HG03457 (cell line): Measurements from ENCODE around the gene SKA2.
A peak's percentile ranks its signal among the peaks of the same experiment; 100 is the strongest.
"Not testable (repeated sequence)": the region's sequence is repeated elsewhere in the genome, so short reads cannot be mapped to it uniquely, and the experiment has no call there.

Source experiments
- ATAC-seq: cut with Tn5 transposase; IDR thresholded peaks from one replicate; pipeline ENCODE4 v1.9.1; 2021; ENCODE audit warnings: moderate number of reproducible peaks; ENCODE audit not compliant: unreplicated experiment

SKA2 gene

DNA sequence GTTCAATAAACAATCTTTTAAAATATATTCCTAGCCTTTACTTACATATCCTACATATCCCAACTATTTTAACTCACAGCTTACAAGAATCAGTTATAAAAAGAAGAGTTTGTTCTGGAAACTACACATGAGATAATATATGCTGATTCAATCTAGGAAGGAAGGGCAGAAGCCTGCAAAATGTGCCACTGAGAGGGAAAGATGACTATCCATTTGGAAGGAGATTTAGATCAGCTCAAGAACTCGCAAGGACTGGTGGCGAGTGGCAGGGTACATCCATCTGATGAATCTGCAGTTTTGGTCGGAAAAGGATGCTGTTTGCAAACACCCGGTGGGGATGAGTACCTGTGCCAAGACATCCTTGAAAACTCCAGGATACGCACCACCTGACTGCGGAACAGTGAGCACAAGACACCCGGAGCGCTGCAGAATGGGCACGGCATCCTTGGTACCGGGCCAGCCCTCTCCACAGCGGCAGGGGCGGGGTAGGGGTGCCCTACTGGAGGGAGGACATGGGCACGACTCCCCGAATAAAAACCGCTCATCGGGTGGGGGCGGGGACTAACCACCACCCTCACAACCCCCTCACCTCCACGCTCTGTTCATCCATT, 49.0 kb downstream of the SKA2 start:
- ATAC-seq: peak; percentile 22

DNA sequence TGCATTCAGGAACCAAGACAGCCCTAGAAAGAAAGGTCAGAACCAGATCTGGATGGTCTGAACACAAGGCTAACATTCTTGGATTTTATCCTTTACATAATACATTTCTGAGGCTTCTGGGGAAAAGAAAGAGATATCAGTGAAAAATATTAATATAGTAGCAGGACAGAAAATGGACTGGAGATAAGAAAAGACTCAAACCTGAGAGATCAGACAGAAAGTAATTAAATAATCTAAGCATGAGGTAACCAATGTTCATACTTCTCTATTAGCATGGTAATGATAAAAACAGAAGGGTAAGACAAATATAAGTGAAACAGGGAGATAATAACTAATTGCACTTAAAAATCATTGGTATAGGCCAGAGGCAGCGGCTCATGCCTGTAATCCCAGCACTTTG, 53.8 kb downstream of the SKA2 start:
- ATAC-seq: no peak

DNA sequence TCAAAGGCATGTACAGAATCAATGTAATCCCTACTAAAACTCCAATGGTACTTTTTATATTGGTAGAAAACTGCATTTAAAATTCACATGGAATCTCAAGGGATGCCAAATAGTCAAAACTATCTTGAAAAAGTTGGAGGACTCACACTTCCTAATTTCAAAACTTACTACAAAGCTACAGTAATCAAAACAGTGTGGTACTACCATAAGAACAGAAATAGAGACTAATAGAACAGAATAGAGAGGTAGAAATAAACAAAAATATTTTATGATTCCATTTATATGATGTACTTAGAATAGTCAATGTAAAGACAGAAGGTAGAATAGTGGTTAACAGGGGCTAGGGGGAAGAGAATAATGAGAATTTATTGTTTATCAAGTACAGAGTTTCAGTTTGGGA, 57.1 kb downstream of the SKA2 start:
- no peak for ATAC-seq

DNA sequence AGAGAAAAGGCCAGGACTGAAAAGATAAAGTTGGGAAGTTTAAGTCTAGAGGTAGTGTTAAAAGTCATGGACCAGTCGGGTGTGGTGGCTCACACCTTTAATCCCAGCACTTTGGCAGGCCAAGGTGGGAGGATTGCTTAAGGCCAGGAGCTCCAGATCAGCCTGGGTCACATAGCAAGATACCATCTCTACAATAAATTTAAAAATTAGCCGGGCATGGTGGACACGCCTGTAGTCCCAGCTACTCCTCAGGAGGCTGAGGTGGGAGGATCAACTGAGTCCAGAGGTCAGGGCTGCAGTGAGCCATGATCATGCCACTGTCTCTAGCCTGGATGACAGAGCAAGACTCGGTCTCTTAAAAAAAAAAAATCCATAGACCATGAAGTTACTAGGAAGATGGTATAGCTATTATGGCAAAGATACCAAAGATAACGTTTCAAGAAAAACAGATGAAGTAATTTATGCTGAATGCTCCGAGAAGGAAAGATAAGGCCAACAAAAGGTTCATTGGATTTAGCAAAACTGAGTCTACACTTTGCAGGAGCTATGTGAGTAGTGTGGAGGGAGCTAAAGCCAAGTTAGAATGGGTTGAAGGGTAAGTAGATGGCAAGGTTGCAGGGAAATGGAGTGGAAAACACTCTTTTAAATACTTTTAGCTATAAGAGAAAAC, 60.0 kb downstream of the SKA2 start:
- ATAC-seq: no peak

DNA sequence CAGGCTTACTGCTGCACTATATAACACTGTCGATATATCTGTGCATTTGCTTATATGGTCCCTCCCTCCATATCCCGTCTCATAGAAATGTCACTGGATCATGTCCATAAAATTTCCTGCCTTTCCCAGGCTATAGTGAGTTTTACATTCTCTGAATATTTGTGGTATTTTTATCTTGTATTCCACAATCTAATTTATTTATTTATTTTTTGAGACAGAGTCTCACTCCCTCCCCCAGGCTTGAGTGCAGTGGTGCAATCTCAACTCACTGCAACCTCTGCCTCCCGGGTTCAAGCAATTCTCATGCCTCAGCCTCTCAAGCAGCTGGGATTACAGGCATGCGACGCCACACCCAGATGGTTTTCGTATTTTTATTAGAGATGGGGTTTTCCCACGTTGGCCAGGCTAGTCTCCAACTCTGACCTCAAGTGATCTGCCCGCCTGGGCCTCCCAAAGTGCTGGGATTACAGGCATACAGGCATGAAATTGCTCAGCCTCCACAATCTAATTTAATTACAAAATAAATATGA, 61.2 kb downstream of the SKA2 start:
- no peak for ATAC-seq

DNA sequence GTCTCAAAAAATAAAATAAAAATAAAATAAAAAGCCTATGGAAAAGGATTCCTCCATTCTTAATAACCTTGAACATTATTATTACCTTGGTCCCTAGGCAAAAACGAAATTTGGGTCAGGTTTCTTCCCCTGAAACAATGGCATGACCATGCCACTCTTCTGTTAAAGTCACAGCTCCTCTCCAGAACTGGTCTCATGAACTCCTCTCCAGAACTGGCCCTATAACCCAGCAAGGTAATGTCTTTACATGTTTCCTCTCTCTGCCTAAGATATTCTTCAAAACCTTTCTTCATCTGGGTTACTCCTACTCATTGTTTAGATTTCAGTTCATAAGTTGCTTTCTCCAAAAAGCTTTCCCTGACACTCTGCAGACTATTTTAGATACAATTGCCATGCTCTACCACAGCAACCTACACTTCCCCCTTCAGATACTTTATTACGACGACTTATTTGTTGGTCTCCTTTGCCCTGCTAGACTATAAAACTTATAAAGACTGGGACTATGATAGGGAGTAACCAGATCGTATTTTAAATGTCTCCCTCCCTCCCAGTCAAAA, 61.8 kb downstream of the SKA2 start:
- ATAC-seq: no peak

DNA sequence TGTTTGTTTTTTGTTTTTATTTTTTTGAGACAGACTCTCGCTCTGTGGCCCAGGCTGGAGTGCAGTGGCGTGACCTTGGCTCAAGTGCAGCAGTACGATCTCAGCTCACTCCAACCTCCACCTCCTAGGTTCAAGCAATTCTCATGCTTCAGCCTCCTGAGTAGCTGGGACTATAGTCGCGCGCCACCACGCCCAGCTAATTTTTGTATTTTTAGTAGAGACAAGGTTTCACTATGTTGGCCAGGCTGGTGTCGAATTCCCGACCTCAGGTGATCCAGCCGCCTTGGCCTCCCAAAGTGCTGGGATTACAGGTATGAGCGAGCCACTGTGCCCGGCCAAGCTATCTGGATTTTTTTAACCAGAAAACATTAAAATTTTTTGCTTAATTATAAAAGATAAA, 64.4 kb downstream of the SKA2 start:
- ATAC-seq: not testable (repeated sequence)

DNA sequence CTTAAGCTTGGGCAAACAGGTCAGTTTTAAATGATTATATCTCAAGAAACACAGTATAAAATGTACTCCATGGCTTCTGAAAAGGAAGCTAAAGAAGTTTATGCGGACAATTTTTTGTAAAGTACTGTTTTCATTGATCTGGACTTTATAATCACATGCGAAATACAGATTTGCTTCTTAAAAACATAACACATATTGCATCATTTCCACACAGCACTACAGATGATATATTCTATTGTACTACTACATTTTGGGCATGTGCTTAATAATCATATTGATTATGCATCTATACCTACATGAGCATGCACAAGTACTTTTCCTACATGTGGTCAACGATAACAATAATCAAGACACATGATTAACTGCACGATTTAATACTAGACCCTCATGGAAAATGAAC, 70.8 kb downstream of the SKA2 start:
- no peak for ATAC-seq

DNA sequence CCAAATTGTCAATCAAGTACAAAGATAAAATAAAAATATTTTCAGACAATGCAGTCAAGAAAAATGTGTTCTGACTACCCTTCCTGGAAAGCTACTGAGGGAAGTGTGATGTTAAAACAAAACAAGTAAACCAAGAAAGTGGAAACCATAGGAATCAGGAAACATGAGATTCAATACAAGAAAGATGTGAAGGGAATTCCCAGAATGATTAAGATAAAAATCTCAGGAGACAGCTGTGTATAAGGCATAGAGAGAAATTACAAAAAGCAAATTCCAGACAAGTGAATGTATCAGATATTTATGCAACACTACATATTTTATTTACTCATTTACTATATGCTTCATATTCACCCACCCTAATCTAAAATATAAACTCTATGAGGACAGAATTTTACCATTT, 80.5 kb downstream of the SKA2 start:
- no peak for ATAC-seq

DNA sequence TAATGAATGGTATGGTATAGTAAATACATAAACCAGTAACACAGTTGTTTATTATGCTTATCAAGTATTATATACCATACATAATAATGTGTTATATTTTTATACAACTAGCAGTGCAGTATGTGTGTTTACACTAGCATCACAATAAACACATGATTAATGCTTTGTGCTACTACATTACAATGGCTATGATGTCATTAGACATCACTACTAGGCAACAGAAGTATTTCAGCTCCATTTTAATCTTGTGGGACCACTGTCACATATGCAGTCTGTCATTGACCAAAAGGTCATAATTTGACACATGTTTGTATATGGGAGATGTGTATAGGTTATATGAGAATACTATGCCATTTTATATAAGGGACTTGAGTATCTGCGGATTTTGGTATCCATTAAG, 81.0 kb downstream of the SKA2 start:
- no peak for ATAC-seq

DNA sequence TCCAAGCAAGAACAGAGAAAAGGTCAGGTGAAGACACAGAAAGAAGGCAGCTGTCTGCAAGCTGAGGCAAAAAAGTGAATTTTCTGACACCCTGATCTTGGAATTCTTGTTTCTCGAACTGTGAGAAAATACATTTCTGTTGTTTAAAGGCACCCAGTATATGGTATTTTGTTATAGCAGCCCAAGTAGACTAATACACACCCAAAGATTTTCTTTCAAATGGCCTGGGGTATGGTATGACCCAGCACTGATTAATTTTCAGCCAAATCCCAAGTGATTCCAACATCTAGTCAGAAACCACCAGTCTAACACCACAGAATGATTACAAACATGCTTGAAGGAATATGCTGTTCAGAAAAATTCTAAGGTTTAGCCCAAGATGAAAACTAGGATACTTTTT, 85.1 kb downstream of the SKA2 start:
- ATAC-seq: no peak

DNA sequence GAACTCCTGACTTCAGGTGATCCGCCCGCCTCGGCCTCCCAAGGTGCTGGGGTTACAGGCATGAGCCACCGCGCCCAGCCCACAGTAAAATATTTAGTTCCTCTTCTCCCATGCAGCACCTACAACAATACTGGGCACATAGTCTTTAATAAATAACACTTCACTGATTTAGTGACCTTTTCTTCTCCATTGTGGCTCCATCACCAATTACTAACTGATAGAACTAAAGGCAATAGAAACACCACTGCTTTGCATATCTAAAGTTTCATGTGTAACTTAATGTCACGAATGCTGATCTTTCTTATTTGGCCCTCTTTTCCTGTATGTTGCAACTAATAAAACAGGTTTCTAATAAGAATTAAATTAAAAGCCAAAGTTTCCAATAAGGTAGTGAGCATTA, 87.2 kb downstream of the SKA2 start:
- ATAC-seq: no peak

DNA sequence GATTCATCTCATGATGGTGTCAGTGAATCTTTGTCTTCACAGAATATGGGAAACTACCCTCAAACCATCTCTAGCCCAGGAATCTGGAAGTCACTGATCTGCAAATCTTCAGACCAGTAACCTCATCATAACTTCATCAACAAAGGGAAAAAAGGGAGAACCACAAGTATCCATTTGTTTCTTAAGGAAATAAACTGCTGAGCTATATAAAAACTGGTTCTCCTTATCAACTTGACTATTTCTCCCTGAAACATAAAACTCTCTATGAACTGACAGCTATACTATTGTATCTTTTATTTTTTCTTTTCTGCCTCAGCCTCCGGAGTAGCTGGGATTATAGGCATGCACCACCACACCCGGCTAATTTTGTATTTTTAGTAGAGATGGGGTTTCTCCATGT, 87.6 kb downstream of the SKA2 start:
- no peak for ATAC-seq

DNA sequence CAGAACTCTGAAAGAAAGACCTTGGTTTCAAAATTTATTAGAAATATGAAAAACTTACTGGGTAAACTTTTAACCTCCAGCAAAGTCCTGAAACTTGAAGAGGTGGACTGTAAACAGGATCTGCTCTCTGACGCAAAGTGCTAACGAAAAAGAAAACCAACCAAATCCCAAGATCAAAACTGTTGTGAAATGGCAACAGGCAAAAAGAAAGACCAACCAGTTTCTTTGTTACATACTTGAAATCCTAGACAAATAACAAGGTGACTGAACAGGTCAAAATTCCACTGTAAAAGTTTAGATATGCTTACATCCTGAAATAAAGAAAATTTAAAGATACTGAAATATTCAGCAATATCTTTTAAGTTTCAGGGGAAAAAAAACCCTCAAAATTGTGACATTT, 92.5 kb downstream of the SKA2 start:
- no peak for ATAC-seq
